Mesothelial cell of epicardium (in vitro differentiated cells): Measurements from ENCODE around the gene ZBTB26. TPM values are rescaled to one million over a fixed set of nuclear protein-coding genes. Genes with fewer than 3 reads are reported as not detected.

Source experiments
- DNase-seq, 2 experiments: peaks; one replicate each; pipeline ENCODE4 v3.0.0; 2021; ENCODE audit warnings: low spot score in 2 of 2; ENCODE audit not compliant: unreplicated experiment in 2 of 2
- H3K27ac Mint-ChIP-seq: 2 replicates; pipeline ENCODE4 v1.8.0; 2021; ENCODE audit warnings: mixed read lengths
- H3K27me3 Mint-ChIP-seq: 2 replicates; pipeline ENCODE4 v1.8.0; 2021; ENCODE audit warnings: low read depth, mixed read lengths
- H3K36me3 Mint-ChIP-seq: 2 replicates; pipeline ENCODE4 v1.8.0; 2021; ENCODE audit warnings: mixed read lengths
- H3K4me1 Mint-ChIP-seq: 2 replicates; pipeline ENCODE4 v1.8.0; 2021; ENCODE audit warnings: mixed read lengths
- H3K4me3 Mint-ChIP-seq: 2 replicates; pipeline ENCODE4 v1.8.0; 2021; ENCODE audit warnings: mild to moderate bottlenecking, moderate library complexity, mixed read lengths
- H3K9me3 Mint-ChIP-seq: 2 replicates; pipeline ENCODE4 v1.8.0; 2021; ENCODE audit warnings: mixed read lengths
- CTCF ChIP-seq: fragments of 200-600 bp; sonication (generic); IDR thresholded peaks from one replicate; pipeline ENCODE4 v1.5.0; 2021; ENCODE audit warnings: antibody characterized with exemption; ENCODE audit not compliant: unreplicated experiment
- total RNA-seq: library from RNA; stranded (reverse); gene quantifications from 3 replicates; pipeline ENCODE4 v1.2.1, GENCODE V29; 2021

ZBTB26 gene
- 15.7 to 16.7 TPM (median 16.2 TPM) in 3 replicates for total RNA-seq

- Mint-ChIP-seq H3K27me3 (no peaks in the 10 kb centered on the region), H3K36me3 (peaks cover 3% of the 10 kb centered on the region), H3K9me3 (no peaks in the 10 kb centered on the region), H3K4me1 (peaks cover 13% of the 10 kb centered on the region), H3K27ac (peak within 1 kb of the TSS; percentile 96), H3K4me3 (no peak within 1 kb of the TSS)
- TF ChIP-seq CTCF: no peak
- DNase-seq: peak; percentile 75 to 88
Measured at GRCh38 chr9:122931226-122932121, at the start of gene ZBTB26. TSS of gene ZBTB26 (minus strand) at chr9:122931512. CDS start at chr9:122919934, 11,578 bp downstream.

- H3K9me3 Mint-ChIP-seq: no peaks in the 10 kb centered on the region
- no peaks in the 10 kb centered on the region for H3K4me1 Mint-ChIP-seq
- H3K27me3 Mint-ChIP-seq: no peaks in the 10 kb centered on the region
- H3K27ac Mint-ChIP-seq: no peak overlapping the region
- H3K4me3 Mint-ChIP-seq: no peak overlapping the region
- no peak for DNase-seq
- no peak for TF ChIP-seq CTCF
- H3K36me3 Mint-ChIP-seq: peaks cover 29% of the 10 kb centered on the region
Measured at GRCh38 chr9:122978601-122979000, 47.3 kb upstream of the ZBTB26 start.

- peaks cover 47% of the 10 kb centered on the region for H3K36me3 Mint-ChIP-seq
- H3K4me1 Mint-ChIP-seq: no peaks in the 10 kb centered on the region
- no peak for DNase-seq
- no peak overlapping the region for H3K27ac Mint-ChIP-seq
- no peaks in the 10 kb centered on the region for H3K27me3 Mint-ChIP-seq
- no peak for TF ChIP-seq CTCF
- no peak overlapping the region for H3K4me3 Mint-ChIP-seq
- peaks cover 4% of the 10 kb centered on the region for H3K9me3 Mint-ChIP-seq
Measured at GRCh38 chr9:122975196-122975595, 43.9 kb upstream of the ZBTB26 start.

GRCh38 chr9:122961139-122961538 is 29.8 kb upstream of the ZBTB26 start:
- H3K27me3 Mint-ChIP-seq: no peaks in the 10 kb centered on the region
- H3K36me3 Mint-ChIP-seq: peaks cover 50% of the 10 kb centered on the region
- no peak for TF ChIP-seq CTCF
- H3K4me3 Mint-ChIP-seq: no peak overlapping the region
- H3K4me1 Mint-ChIP-seq: peaks cover 1% of the 10 kb centered on the region
- H3K9me3 Mint-ChIP-seq: peaks cover 12% of the 10 kb centered on the region
- H3K27ac Mint-ChIP-seq: no peak overlapping the region
- no peak for DNase-seq

- Mint-ChIP-seq H3K4me1 (peaks cover 10% of the 10 kb centered on the region), H3K27me3 (no peaks in the 10 kb centered on the region), H3K36me3 (peaks cover 23% of the 10 kb centered on the region), H3K9me3 (peaks cover 12% of the 10 kb centered on the region), H3K27ac (no peak overlapping the region), H3K4me3 (no peak overlapping the region)
- no peak for TF ChIP-seq CTCF
- DNase-seq: no peak
Measured at GRCh38 chr9:122955961-122956360, 24.6 kb upstream of the ZBTB26 start.
